Fibroblast of the aortic adventitia (primary cell): ENCODE data around the gene URGCP. TPM values are rescaled to one million over a fixed set of nuclear protein-coding genes. Genes with fewer than 3 reads are reported as not detected.
A peak's percentile ranks its signal among the peaks of the same experiment; 100 is the strongest.

Experiments used
- DNase-seq: peaks from one replicate; pipeline ENCODE4 v3.0.0-alpha.2; 2010; ENCODE audit warnings: low read depth
- H3K4me3 ChIP-seq: 2 replicates; pipeline ENCODE4 v1.5.1; 2011; ENCODE audit warnings: low read depth, mild to moderate bottlenecking, control low read depth, low read length, moderate library complexity
- total RNA-seq: library from RNA; depleted of rRNA; stranded (reverse); fragments of >200 nt; gene quantifications from 2 replicates; pipeline ENCODE4 v1.2.3, GENCODE V29; 2012; ENCODE audit warnings: low replicate concordance
- TF ChIP-seq, protein P1 (sequence below): IDR thresholded peaks from 2 replicates; pipeline ENCODE4 v1.5.1; 2011; ENCODE audit warnings: mild to moderate bottlenecking, low read length, control low read depth, inconsistent platforms; ENCODE audit not compliant: insufficient read depth

URGCP gene, protein sequence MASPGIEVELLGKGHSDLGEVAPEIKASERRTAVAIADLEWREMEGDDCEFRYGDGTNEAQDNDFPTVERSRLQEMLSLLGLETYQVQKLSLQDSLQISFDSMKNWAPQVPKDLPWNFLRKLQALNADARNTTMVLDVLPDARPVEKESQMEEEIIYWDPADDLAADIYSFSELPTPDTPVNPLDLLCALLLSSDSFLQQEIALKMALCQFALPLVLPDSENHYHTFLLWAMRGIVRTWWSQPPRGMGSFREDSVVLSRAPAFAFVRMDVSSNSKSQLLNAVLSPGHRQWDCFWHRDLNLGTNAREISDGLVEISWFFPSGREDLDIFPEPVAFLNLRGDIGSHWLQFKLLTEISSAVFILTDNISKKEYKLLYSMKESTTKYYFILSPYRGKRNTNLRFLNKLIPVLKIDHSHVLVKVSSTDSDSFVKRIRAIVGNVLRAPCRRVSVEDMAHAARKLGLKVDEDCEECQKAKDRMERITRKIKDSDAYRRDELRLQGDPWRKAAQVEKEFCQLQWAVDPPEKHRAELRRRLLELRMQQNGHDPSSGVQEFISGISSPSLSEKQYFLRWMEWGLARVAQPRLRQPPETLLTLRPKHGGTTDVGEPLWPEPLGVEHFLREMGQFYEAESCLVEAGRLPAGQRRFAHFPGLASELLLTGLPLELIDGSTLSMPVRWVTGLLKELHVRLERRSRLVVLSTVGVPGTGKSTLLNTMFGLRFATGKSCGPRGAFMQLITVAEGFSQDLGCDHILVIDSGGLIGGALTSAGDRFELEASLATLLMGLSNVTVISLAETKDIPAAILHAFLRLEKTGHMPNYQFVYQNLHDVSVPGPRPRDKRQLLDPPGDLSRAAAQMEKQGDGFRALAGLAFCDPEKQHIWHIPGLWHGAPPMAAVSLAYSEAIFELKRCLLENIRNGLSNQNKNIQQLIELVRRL
- 10.1 and 24.7 TPM in 2 replicates for total RNA-seq

DNA sequence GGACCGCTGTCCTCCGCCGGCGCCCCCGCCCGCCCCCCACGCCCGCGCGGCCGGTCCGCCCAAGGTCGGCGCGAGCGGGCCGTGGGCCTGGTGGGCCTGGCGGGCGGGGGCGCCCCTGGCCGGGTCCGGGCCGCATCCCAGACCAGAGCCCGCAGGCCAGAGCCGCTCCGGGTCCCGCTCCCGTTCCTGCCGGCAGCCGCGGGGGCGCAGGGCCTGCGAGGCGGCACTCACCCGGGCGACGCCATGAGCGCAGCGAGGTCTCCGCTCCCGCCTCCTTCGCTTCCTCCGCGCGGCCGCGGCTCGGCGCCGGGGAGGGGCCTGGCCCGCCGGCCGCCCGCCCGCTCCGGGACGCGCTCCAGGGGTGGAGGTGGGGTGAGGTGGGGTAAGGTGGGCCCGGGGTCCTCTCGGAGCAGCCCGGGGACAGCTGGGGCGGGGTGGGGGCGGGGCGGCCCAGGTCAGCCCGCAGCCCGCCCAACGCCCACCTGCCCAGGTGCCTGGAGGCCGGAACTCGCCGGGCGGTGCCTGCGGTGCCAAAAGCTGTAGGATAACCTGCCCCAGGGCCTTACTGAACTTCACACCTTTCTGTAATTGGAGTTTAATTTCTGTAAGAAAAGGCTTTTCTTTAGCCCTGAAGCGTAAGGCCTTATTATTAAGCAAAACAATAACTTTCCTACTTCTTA, at the start of gene URGCP:
URGCP (minus strand) TSS at position 266 of the 680 bp plus-strand sequence; CDS start at position 245, 21 bp downstream.
- peak; percentile 17 for DNase-seq
- peak within 1 kb of the TSS; percentile 82 for H3K4me3 ChIP-seq
- TF ChIP-seq, protein P1, sequence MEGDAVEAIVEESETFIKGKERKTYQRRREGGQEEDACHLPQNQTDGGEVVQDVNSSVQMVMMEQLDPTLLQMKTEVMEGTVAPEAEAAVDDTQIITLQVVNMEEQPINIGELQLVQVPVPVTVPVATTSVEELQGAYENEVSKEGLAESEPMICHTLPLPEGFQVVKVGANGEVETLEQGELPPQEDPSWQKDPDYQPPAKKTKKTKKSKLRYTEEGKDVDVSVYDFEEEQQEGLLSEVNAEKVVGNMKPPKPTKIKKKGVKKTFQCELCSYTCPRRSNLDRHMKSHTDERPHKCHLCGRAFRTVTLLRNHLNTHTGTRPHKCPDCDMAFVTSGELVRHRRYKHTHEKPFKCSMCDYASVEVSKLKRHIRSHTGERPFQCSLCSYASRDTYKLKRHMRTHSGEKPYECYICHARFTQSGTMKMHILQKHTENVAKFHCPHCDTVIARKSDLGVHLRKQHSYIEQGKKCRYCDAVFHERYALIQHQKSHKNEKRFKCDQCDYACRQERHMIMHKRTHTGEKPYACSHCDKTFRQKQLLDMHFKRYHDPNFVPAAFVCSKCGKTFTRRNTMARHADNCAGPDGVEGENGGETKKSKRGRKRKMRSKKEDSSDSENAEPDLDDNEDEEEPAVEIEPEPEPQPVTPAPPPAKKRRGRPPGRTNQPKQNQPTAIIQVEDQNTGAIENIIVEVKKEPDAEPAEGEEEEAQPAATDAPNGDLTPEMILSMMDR: no peak

- TF ChIP-seq, protein P1: no peak
- no peak for DNase-seq
- H3K4me3 ChIP-seq: no peak overlapping the region
These were observed 49.6 kb upstream of the URGCP start for GRCh38 chr7:43956027-43956426.

GRCh38 chr7:43954524-43955228, 48.3 kb upstream of the URGCP start:
- TF ChIP-seq, protein P1: peak; percentile 52
- H3K4me3 ChIP-seq: no peak overlapping the region
- peak; percentile 58 for DNase-seq

DNA sequence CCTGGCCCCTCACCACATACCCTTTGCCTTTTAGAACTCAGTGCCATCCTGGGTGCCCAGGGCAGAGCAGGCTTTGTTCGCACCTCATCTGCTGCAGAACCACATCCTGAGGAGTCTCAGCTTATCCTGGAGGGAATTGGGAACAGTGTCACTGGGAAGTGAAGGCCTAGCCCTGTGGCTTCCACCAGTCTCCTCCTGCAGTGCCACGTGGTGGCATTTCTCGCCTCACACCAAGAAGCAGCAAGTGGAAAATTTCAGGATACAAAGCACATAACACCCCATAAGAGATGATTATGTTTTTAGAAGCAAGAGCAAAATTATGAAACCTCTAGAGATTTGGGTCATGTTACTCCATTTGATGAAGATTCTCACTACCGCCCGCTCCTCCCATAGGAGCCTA, 46.7 kb upstream of the URGCP start:
- DNase-seq: no peak
- TF ChIP-seq, protein P1: no peak
- no peak overlapping the region for H3K4me3 ChIP-seq

DNA sequence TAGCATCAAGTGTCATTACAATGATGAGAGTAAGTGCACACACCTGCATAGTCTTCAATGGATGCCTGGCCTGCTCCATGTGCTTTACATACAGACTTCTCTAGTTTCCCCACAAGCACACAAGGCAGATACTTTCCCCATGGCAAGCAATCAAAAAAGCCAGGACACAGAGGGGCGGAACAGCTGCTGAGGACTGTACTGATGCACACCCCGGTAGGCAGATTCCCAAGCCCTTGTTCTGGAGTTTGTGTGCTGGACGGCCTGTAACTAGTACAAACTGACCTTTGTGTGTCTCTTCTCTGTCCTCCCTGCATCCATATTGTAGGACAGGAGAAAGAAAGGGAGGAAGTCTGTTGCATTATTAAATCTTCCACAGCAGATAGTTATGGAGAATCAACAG, 45.6 kb upstream of the URGCP start:
- no peak overlapping the region for H3K4me3 ChIP-seq
- DNase-seq: no peak
- TF ChIP-seq, protein P1: no peak

- no peak for DNase-seq
- TF ChIP-seq, protein P1: no peak
- no peak overlapping the region for H3K4me3 ChIP-seq
These were observed 37.9 kb upstream of the URGCP start for GRCh38 chr7:43944286-43944685.
